HG02970 (cell line): ENCODE measurements around the gene LRCH3.

Source experiments
- ATAC-seq: cut with Tn5 transposase; IDR thresholded peaks from one replicate; pipeline ENCODE4 v1.9.1; 2021; ENCODE audit warnings: mild to moderate bottlenecking, moderate library complexity, moderate number of reproducible peaks; ENCODE audit not compliant: unreplicated experiment, low FRiP score

LRCH3 gene

DNA sequence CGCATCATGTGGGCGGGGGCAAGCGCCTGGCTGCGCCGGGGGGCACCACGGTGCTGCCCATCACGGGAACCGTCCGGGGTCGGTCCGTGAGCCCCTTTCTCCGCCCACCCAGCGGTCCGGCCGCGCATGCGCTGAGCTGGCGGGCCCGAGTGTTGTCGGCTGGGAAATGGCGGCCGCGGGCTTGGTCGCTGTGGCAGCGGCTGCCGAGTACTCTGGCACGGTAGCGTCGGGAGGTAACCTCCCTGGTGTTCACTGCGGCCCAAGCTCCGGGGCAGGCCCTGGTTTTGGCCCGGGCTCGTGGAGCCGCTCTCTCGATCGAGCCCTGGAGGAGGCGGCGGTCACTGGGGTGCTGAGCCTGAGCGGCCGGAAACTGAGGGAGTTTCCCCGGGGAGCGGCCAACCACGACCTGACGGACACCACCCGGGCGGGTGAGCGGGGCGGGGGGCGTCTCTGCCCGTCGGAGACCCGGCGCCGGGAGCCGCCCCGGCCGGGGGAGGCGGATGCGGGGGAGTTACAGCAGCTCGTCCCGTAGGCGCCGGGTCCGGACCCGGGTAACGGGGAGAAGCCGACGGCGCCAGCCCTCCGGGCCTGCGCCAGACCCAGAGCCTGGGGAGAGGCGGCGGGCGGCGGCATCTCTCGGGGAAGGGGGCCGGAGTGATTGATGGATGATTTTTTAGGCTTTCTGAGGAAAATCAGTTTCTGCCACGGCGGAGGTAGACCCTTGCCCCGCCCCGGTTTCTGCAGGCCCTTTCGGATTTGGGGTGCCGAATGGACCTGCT, at the start of gene LRCH3:
LRCH3 (plus strand) TSS at position 142 of the 779 bp plus-strand sequence; CDS start at position 167, 25 bp downstream.
- ATAC-seq: peak; percentile 89

DNA sequence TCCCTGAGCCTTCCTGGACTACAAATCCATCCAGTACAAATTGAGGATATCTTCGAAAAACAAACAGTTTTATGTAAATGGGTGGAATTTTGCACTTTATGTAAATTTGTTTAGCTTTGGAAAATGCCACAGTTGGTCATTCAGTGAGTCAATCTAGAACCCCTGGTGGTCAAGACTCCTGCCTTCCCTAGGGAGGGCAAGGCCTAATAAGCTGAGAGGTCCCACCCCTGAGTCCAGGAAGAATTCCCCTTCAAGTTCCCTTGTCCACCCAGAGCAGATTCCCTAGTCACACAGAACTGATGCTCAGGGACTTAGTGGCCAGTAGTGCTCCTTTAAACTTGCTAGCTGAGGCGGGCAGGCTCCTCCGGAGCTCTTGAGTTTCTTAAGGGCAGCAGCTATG, 48.3 kb upstream of the LRCH3 start:
- no peak for ATAC-seq

DNA sequence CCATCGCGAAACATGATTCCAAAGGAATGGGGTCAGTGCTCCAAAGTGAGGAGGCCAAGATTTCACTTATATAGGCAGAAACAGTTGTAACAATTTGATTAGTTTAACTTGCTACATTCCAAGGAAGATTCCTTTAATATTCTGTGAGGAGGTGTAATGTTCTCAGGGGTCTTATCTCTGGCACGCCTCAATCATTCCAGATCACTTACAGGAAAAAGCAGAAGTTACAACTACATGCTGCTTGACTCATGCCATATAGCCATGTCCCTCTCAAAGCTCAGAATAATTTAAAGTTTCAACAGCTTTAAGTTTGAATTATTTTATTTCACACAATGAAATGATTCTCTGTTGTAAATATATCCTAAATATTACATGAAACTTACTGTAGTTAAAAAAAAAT, 44.8 kb upstream of the LRCH3 start:
- ATAC-seq: no peak

GRCh38 chr3:197746801-197747237, 44.2 kb upstream of the LRCH3 start:
- no peak for ATAC-seq

GRCh38 chr3:197748597-197749314, 42.3 kb upstream of the LRCH3 start:
- ATAC-seq: no peak

DNA sequence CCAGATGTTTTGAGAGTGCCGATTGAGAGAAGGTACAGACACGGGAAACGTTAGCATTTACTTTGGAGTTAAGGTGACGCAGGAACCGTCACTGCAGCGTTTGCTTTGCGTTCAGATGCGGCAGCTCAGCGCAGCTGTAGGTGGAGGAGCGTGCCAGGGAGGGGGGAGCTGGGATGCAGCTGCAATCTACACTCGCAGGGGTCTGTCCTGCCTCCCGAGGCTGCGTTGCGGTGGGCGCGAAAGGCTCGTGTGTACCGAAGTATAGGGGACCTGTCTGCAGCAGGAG, 41.8 kb upstream of the LRCH3 start:
- peak; percentile 28 for ATAC-seq

GRCh38 chr3:197749601-197750395, 41.3 kb upstream of the LRCH3 start, which contains the start of gene FYTTD1:
Gene FYTTD1, plus strand, starts transcription at chr3:197749883. Its CDS starts 89 bp downstream, at chr3:197749972.
- ATAC-seq: peak; percentile 76

DNA sequence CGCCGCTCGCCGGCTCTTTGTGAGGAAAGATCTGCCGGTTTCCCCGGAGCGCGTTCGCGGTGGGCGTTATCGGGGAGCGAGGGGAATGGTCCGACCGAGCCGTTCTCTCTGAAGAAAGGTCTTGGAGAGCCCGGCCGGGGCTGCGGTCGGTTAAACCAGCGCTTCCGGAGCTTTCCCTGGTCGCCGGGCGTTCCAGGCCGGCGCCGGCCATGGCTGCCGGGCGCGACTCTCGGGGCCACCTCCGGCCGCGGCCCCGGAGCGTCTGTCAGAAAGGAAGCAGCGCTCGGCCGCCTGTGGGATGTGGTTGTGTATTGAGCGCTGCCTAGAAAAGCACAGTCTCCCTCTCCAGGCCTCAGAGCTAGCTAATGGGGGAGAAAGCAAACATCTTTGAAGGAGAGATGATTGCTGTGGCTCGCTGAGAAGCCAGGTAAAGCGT, 40.6 kb upstream of the LRCH3 start:
- peak; percentile 41 for ATAC-seq

GRCh38 chr3:197750858-197751737, 40.0 kb upstream of the LRCH3 start:
- ATAC-seq: no peak

DNA sequence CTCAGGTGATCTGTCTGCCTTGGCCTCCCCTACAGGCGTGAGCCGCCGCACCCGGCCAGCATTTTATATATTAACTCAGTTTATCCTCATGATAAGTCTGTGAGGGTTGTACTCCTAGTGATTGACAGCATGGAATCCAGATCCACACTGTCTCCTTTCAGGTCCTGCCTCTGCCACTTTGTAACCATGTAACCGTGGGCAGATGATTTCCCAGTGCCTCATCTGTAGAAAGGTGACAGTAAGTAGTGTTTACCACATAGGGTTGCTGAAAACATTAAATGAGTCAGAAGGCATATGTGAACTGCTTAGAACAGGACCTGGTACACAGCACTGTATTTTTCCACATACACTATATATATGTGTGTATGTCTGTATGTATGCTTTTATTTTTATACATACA, 38.9 kb upstream of the LRCH3 start:
- ATAC-seq: no peak

DNA sequence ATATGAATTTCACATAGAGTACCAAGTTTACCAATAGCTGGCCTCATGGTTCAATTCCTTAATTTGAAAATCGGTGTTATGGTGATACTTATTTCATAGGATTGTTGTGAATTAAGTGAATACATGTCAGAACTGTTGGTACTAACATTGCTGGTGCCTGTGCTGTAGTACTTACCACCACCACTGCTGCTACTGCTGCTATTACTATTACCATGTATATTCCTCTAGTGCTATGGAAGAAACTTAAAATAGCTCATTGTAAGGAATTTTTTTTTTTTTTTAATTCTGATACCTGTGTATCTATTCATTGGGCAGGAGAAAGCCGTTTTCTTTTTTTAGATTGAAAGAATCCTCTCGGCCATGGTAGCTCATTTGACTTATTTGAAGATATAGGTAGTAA, 37.8 kb upstream of the LRCH3 start:
- ATAC-seq: no peak

DNA sequence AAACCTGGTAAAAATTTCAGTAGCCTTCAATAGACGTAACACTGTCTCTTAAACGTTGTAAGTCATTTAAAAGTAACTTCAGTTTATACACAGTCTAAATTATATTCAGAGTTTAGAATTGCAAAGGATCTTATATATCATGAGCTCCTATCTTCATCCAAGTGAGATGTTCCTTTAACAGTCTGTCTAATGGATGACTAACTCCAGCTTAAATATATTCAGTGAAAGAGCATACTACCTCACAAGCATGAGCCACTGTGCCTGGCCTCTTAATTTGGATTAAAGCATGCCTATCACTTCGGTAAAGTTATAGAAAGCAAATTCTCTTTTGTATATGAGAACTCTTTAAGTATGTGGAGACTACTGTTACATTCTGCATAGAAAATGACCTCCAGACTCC, 34.4 kb upstream of the LRCH3 start:
- ATAC-seq: no peak

DNA sequence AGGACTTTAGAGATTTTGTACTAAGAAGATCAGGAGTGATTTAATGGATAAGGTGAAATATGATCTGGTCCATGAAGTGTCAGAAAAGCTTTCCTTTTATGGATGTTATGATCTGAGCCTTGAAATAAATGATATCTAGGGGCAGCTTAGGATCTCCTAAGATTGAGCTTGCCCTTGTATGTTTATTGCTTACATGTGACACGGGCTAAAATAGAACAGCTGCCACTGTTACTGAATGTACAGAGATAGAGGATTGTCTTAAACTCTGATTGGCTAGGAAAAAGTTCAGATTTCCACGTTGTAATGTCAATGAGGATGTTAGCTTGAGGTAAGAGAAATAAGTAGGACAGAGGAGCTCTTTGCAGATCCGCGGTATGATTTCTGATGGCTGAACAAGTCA, 32.5 kb upstream of the LRCH3 start:
- no peak for ATAC-seq

- no peak for ATAC-seq
Measured at GRCh38 chr3:197761784-197762183, 29.3 kb upstream of the LRCH3 start.

DNA sequence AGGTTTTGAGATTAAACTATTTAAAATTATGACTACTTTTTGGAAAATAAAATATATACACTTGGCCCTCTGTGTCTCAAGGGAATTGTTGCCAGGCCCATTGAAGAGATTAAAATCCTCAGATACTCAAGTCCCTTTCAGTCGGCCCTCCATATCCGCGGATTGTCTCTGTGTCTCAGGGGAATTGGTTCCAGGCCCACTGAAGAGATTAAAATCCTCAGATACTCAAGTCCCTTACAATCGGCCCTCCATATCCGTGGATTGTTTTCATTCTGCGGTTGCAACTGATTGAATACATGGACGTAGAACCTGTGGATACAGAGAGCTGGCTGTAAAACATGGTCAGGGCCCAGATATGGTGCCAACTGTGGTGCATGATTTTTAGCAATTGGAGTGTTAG, 15.7 kb upstream of the LRCH3 start:
- ATAC-seq: no peak

- ATAC-seq: no peak
Measured at GRCh38 chr3:197782230-197782629, 8.8 kb upstream of the LRCH3 start.

DNA sequence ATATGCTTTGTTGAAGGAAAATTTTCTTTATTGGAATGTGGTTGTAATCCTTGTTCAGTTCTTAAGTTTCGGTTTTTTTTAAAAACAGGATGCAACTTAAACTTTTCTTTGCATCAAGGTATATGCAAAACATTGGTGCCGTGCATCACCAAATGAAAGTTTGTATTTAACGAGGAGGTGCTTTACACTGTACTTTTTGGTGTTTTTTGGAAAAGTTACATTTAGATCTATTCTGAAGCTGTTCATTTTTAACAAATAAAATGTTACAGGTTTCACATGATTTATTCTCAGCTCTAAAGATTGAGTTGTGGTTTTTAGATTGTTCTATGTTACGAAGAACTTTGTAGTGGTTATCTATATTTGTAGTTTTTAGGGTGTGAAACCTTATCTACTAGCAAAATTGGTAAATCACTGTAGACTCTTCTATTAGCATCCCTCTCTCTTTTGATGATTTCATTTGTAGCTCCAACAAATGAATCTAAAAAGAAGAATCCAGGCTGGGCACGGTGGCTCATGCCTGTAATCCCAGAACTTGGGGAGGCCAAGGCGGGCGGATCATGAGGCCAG, 7.0 kb upstream of the LRCH3 start:
- ATAC-seq: no peak

DNA sequence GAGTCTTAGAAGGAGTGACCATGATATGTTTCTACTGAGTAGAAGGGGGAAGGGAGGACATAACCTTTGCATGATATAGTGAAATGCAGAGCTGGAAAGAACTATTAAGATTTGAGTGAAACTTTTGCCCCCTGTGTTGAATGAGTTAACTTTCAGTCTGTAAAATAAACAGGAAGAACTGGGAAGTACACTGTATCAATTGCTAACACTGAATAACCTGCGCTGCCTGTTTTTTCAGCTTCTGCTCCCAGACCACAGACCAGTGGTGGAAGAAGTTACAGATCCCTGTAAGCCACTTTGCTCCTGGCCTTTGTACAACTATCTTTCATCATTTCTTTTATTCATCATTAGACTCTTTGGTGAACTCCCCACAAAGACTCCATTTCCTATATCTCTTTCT, 3.6 kb upstream of the LRCH3 start:
- no peak for ATAC-seq

DNA sequence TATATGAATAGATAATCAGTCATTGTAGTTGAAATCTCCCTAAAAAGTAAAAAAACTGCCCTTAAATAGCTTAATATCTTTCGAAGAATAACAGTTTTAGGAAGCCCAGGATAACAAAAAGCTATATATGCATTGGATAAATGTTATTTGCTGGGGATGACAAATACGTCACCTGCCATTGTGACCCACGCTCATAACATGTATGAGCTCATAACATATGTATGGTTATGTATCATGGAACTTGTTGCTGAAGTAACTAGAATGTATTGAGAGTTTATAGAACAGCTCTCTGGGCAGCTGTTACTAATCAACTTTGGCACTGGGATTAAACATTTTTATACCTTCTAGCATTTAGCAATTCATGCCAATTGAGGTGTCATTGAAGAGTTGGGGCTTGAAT, 1.7 kb upstream of the LRCH3 start:
- no peak for ATAC-seq

DNA sequence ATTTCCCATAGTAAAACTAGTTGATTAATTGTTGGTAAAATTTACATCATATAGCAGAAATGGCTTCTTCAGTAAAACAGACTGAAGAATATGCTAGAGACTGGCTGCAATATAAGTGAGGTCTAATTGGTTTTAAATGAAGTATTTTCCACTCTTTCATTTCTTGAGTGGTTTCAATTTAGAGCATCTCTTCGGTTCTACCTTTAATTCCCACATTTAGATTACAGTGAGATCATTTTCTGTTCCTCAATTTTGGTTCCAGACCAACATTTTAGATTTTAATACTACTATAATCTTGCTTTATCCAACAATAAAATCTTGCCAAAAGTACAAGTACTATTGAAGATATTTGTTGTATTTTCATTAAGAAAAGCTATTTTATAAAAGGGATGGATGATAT, 1.0 kb upstream of the LRCH3 start:
- ATAC-seq: no peak
